ENCODE data around the gene OCIAD2. TPM values are rescaled to one million over a fixed set of nuclear protein-coding genes. Genes with fewer than 3 reads are reported as not detected.

Gene OCIAD2
- total and polyA plus RNA-seq, 2 of the 4 experiments (the other 2 are of a cell fraction), result 16.5 to 21.4 TPM

GRCh38 chr4:48930654-48931053 is 24.1 kb upstream of the OCIAD2 start:
- ChIA-PET POLR2A (ENCODE audit: unreplicated experiment) (no interaction called here), CTCF (interaction anchor here (1.0 kb wide), 1 partner anchor 16 kb away, joined by 4 read pairs; no protein-coding TSS in a partner anchor)
- intact Hi-C loops (cut with micrococcal nuclease), result no loop called here
- dilution Hi-C loops (cut with HindIII; ENCODE audit: low sequenced_read_pairs, unreplicated experiment), result no loop called here
- Histone ChIP-seq H4K5ac (ENCODE audit: low read depth, low read length) (no peak overlapping the region), H3K4me1 (ENCODE audit: control insufficient read depth, insufficient read depth, low read length) (no peaks in the 10 kb centered on the region), H2AFZ (replicated peaks; ENCODE audit: low read length, poor library complexity) (no peak overlapping the region), H3K27me3 (ENCODE audit: control insufficient read depth, insufficient read depth, low read length) (no peaks in the 10 kb centered on the region), H3K79me1 (ENCODE audit: low read depth in 1 of 2, low read length in 2 of 2) (no peaks in the 10 kb centered on the region), H2AK5ac (ENCODE audit: low read depth, low read length) (no peak overlapping the region), H3K9me1 (ENCODE audit: insufficient read depth, low read length) (no peaks in the 10 kb centered on the region), H3K36me3 (ENCODE audit: control insufficient read depth, insufficient read depth, low read length) (no peaks in the 10 kb centered on the region), H4K8ac (ENCODE audit: low read depth in 2 of 2, low read length in 2 of 2) (no peak overlapping the region), H3K9me3 (ENCODE audit: control insufficient read depth, insufficient read depth, low read length) (no peaks in the 10 kb centered on the region), H3K4me2 (ENCODE audit: low read depth, low read length) (no peak overlapping the region), H3K27ac (ENCODE audit: insufficient read depth, low read length) (no peak overlapping the region), H3K56ac (ENCODE audit: extremely low read depth, insufficient read depth, low read length) (no peak overlapping the region), H3K14ac (replicated peaks; ENCODE audit: low read depth, low read length) (no peak overlapping the region), H3K9ac (ENCODE audit: low read depth, low read length) (no peak overlapping the region), H2AK9ac (replicated peaks; ENCODE audit: low read depth, low read length, poor library complexity) (no peak overlapping the region), H3K18ac (ENCODE audit: low read depth, low read length) (no peak overlapping the region), H3K23ac (ENCODE audit: low read depth, low read length) (no peak overlapping the region), H2BK20ac (ENCODE audit: low read depth, low read length) (no peak overlapping the region), H4K91ac (ENCODE audit: insufficient read depth, low read depth, low read length) (no peak overlapping the region), H2BK5ac (ENCODE audit: low read depth, low read length, poor library complexity, severe bottlenecking) (no peak overlapping the region), H4K20me1 (ENCODE audit: insufficient read depth, low read length) (no peaks in the 10 kb centered on the region), H2BK120ac (ENCODE audit: low read depth, low read length) (no peak overlapping the region), H2BK15ac (ENCODE audit: low read depth, low read length) (no peak overlapping the region), H3K4ac (ENCODE audit: low read depth, low read length) (no peak overlapping the region), H3K4me3 (ENCODE audit: insufficient read depth, low read depth, low read length) (no peak overlapping the region)
- no TSS peak for BruUV-seq (replicated peaks)
- ATAC-seq (ENCODE audit: low read depth) (no peak), DNase-seq (no peak)
- 67% methylated on average over 1 of the region's 4 CpGs; no CpG with 5 or more reads in 1 of the 2 experiments for WGBS, 2 experiments (ENCODE audit: extremely low coverage in 2 of 2, insufficient read length in 1 of 2)
- TF ChIP-seq CTCF (conservative IDR thresholded peaks at IDR 0.05; ENCODE audit: low read depth, low read length) (no peak), CEBPB (IDR thresholded peaks at IDR 0.05; ENCODE audit: low read depth, low read length) (no peak), MAFK (IDR thresholded peaks at IDR 0.05; ENCODE audit: low read depth, low read length) (no peak), FOS (IDR thresholded peaks at IDR 0.05; ENCODE audit: low read depth, low read length) (no peak), MXI1 (IDR thresholded peaks at IDR 0.05; ENCODE audit: borderline replicate concordance, low read depth, low read length) (no peak), RAD21 (IDR thresholded peaks at IDR 0.05; ENCODE audit: low read length) (no peak), BHLHE40 (IDR thresholded peaks at IDR 0.05; ENCODE audit: low read depth, low read length) (no peak), SMC3 (IDR thresholded peaks at IDR 0.05; ENCODE audit: low read depth, low read length) (no peak), CHD1 (IDR thresholded peaks at IDR 0.05; ENCODE audit: low read depth, low read length) (no peak), USF2 (IDR thresholded peaks at IDR 0.05; ENCODE audit: low read depth, low read length) (no peak), POLR2A (IDR thresholded peaks at IDR 0.05; ENCODE audit: low read depth, low read length) (no peak), RFX5 (IDR thresholded peaks at IDR 0.05; ENCODE audit: low read depth, low read length) (no peak), RCOR1 (IDR thresholded peaks at IDR 0.05; ENCODE audit: insufficient replicate concordance, low read length) (no peak), MAZ (IDR thresholded peaks at IDR 0.05; ENCODE audit: borderline replicate concordance, low read depth, low read length) (no peak), NFE2L2 (IDR thresholded peaks at IDR 0.05; ENCODE audit: low read depth, low read length) (no peak), ELK1 (IDR thresholded peaks at IDR 0.05; ENCODE audit: borderline replicate concordance, low read depth, low read length) (no peak)
- in situ Hi-C loops (cut with MboI; ENCODE audit: low sequenced_read_pairs), result no loop called here
